ENCODE measurements around the gene TMEM255B.

Gene TMEM255B

GRCh38 chr13:113734099-113734825 lies 24.8 kb upstream of the TMEM255B start:
- no peak for ATAC-seq
- TF ChIP-seq ZFP30 (CRISPR knock-in tag; IDR thresholded peaks at IDR 0.05), result no peak
- no peak for TF ChIP-seq ZNF70 (CRISPR knock-in tag; IDR thresholded peaks at IDR 0.05)
- TF ChIP-seq, protein P1, sequence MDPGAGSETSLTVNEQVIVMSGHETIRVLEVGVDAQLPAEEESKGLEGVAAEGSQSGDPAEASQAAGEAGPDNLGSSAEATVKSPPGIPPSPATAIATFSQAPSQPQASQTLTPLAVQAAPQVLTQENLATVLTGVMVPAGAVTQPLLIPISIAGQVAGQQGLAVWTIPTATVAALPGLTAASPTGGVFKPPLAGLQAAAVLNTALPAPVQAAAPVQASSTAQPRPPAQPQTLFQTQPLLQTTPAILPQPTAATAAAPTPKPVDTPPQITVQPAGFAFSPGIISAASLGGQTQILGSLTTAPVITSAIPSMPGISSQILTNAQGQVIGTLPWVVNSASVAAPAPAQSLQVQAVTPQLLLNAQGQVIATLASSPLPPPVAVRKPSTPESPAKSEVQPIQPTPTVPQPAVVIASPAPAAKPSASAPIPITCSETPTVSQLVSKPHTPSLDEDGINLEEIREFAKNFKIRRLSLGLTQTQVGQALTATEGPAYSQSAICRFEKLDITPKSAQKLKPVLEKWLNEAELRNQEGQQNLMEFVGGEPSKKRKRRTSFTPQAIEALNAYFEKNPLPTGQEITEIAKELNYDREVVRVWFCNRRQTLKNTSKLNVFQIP (CRISPR knock-in tag; IDR thresholded peaks at IDR 0.05; ENCODE audit: borderline replicate concordance, low read depth), result no peak
- TF ChIP-seq SNAI2 (CRISPR knock-in tag; IDR thresholded peaks at IDR 0.05), result no peak
- TF ChIP-seq CSDC2 (CRISPR knock-in tag; IDR thresholded peaks at IDR 0.05), result no peak
- no peak for TF ChIP-seq ZFP3 (CRISPR knock-in tag; IDR thresholded peaks at IDR 0.05)
- TF ChIP-seq ZNF565 (CRISPR knock-in tag; conservative IDR thresholded peaks at IDR 0.05; ENCODE audit: low read depth), result no peak
- no peak for TF ChIP-seq ISL1 (CRISPR knock-in tag; IDR thresholded peaks at IDR 0.05)
- TF ChIP-seq TCF4 (CRISPR knock-in tag; IDR thresholded peaks at IDR 0.05; ENCODE audit: borderline replicate concordance), result no peak
- TF ChIP-seq ZC3H10 (CRISPR knock-in tag; IDR thresholded peaks at IDR 0.05), result no peak

GRCh38 chr13:113734826-113735125 lies 24.2 kb upstream of the TMEM255B start:
- TF ChIP-seq TSHZ2 (CRISPR knock-in tag; IDR thresholded peaks at IDR 0.05) (no peak), BACH2 (CRISPR knock-in tag; IDR thresholded peaks at IDR 0.05; ENCODE audit: borderline replicate concordance) (no peak), SNAI2 (CRISPR knock-in tag; IDR thresholded peaks at IDR 0.05) (no peak), PATZ1 (CRISPR knock-in tag; IDR thresholded peaks at IDR 0.05; ENCODE audit: borderline replicate concordance) (no peak), ESRRG (CRISPR knock-in tag; IDR thresholded peaks at IDR 0.05) (no peak), ZNF565 (CRISPR knock-in tag; conservative IDR thresholded peaks at IDR 0.05; ENCODE audit: low read depth) (no peak)
- ATAC-seq, result no peak

DNA sequence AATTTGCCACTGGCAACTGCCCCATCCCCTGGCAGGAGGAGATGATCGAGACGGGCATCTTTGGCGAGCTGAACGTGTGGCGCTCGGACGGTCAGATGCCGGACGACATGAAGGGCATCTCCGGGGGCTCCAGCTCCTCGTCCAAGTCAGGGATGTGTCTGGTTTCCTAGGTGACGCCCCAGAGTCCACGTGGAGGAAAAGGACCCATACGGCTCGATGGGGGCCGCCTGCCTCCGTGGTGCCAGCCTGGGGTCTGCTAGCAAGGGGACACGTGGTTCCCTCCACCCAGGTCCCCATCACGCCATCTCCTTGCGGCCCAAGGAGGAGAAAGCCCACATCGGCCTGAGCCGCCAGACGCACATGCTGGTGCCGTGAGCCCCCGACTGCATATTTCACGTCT lies 23.8 kb upstream of the TMEM255B start:
- no peak for ATAC-seq
- TF ChIP-seq ZNF70 (CRISPR knock-in tag; IDR thresholded peaks at IDR 0.05) (no peak), ZFP30 (CRISPR knock-in tag; IDR thresholded peaks at IDR 0.05) (no peak), TOX (CRISPR knock-in tag; IDR thresholded peaks at IDR 0.05; ENCODE audit: borderline replicate concordance) (no peak), GLIS3 (CRISPR knock-in tag; IDR thresholded peaks at IDR 0.05) (no peak), ZC3H10 (CRISPR knock-in tag; IDR thresholded peaks at IDR 0.05) (no peak), BACH2 (CRISPR knock-in tag; IDR thresholded peaks at IDR 0.05; ENCODE audit: borderline replicate concordance) (no peak), SNAI2 (CRISPR knock-in tag; IDR thresholded peaks at IDR 0.05) (no peak), RARB (CRISPR knock-in tag; IDR thresholded peaks at IDR 0.05) (no peak), CSDC2 (CRISPR knock-in tag; IDR thresholded peaks at IDR 0.05) (no peak), CSRNP3 (CRISPR knock-in tag; IDR thresholded peaks at IDR 0.05) (no peak), ESRRG (CRISPR knock-in tag; IDR thresholded peaks at IDR 0.05) (no peak), ZNF565 (CRISPR knock-in tag; conservative IDR thresholded peaks at IDR 0.05; ENCODE audit: low read depth) (no peak), ISL1 (CRISPR knock-in tag; IDR thresholded peaks at IDR 0.05) (no peak)

DNA sequence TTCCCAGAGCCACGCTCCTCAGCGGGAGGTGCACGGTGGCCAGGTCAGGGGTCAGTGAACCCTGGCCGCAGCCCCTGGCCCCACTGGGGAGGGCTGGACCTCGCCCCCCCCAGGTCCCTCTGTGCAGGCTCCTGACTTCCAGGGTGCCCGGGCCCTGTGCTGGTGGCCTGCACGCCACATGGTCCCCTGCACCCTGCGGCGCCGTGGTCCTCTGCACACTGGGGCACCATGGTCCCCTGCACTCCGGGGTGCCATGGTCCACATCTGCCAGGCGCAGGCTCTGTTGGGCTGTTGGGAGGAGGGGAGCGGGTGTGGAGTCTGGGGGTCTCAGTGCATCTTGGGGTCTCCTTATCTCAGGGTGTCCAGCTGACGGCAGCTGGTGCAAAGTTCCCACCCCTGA lies 23.3 kb upstream of the TMEM255B start:
- TF ChIP-seq RARB (CRISPR knock-in tag; IDR thresholded peaks at IDR 0.05) (no peak), CSDC2 (CRISPR knock-in tag; IDR thresholded peaks at IDR 0.05) (no peak), ZC3H10 (CRISPR knock-in tag; IDR thresholded peaks at IDR 0.05) (no peak), BACH2 (CRISPR knock-in tag; IDR thresholded peaks at IDR 0.05; ENCODE audit: borderline replicate concordance) (no peak), SNAI2 (CRISPR knock-in tag; IDR thresholded peaks at IDR 0.05) (no peak), GLIS3 (CRISPR knock-in tag; IDR thresholded peaks at IDR 0.05) (no peak)
- TF ChIP-seq, protein P1 (CRISPR knock-in tag; IDR thresholded peaks at IDR 0.05; ENCODE audit: borderline replicate concordance, low read depth), result no peak
- no peak for ATAC-seq
